ENCODE data around the gene ZNF536. TPM values are rescaled to one million over a fixed set of nuclear protein-coding genes. Genes with fewer than 3 reads are reported as not detected.

Gene ZNF536
- total RNA-seq, 4 donors from 2014 or later, result 0.51 to 1.0 (median 0.77) TPM

DNA sequence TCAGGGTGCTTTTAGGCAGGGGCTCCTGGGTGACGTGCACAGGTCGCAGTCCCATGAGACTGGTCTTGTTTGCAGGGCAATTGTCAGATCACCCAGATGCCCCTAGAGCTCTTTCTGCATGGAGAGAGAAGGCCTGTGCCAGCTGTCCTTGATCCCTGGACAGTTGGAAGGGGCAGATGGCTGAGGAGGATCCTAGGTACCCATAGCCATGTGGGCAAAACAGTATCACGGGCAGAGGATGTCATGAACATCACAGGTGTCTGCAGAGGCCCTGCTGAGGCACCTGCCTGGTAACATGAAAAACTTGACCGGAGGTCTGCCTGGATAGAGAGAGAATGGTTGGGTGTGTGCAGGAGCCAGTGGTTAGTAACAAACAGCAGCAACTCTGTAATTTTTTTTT, 99.3 kb downstream of the ZNF536 start:
- WGBS, 2 donors, result 94% methylated on average over 4 of the region's 4 CpGs

DNA sequence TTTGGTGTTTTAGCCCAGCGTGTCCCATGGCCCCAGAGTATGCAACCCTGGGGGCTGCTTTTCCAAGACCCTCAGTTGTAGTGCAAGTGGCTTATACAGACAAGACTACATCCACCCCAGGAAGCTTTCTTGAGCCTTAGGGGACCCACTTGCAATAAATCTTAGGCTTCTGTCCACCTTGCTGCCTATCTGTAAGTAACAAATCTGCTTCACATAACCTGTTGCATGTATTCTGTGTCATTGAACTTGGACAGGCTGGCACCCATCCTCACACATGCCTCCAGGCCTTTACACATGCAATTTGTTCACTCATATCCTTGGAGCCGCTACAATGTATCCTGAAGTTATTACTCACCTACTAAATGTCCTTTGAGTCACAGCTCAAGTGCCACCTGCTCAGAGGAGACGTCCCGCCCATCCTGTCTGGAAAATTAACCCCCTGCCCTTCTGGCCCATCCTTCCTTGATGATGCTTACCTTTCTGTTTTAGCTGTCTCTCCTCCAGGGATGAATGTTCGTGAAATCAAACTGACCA, 101.2 kb downstream of the ZNF536 start:
- TF ChIP-seq, protein P1, sequence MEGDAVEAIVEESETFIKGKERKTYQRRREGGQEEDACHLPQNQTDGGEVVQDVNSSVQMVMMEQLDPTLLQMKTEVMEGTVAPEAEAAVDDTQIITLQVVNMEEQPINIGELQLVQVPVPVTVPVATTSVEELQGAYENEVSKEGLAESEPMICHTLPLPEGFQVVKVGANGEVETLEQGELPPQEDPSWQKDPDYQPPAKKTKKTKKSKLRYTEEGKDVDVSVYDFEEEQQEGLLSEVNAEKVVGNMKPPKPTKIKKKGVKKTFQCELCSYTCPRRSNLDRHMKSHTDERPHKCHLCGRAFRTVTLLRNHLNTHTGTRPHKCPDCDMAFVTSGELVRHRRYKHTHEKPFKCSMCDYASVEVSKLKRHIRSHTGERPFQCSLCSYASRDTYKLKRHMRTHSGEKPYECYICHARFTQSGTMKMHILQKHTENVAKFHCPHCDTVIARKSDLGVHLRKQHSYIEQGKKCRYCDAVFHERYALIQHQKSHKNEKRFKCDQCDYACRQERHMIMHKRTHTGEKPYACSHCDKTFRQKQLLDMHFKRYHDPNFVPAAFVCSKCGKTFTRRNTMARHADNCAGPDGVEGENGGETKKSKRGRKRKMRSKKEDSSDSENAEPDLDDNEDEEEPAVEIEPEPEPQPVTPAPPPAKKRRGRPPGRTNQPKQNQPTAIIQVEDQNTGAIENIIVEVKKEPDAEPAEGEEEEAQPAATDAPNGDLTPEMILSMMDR (IDR thresholded peaks at IDR 0.05), result no peak
- no peak for TF ChIP-seq POLR2A (IDR thresholded peaks at IDR 0.05)
- intact Hi-C loops (cut with DNase I; ENCODE audit: low total_unique reads), result no loop called here
- H3K4me3 ChIP-seq (ENCODE audit: low read depth, poor library complexity, severe bottlenecking), result no peak overlapping the region
- 63 to 72% methylated on average over 5 of the region's 5 CpGs for WGBS, 2 donors
- no peak for DNase-seq (ENCODE audit: low spot score in 2 of 2)

More for the DNA sequence above, 99.3 kb downstream of the ZNF536 start:
- TF ChIP-seq POLR2A (IDR thresholded peaks at IDR 0.05), result no peak
- TF ChIP-seq, protein P1 (IDR thresholded peaks at IDR 0.05), result no peak
- H3K4me3 ChIP-seq (ENCODE audit: low read depth, poor library complexity, severe bottlenecking), result no peak overlapping the region
- no peak for DNase-seq (ENCODE audit: low spot score in 2 of 2)
- intact Hi-C loops (cut with DNase I; ENCODE audit: low total_unique reads), result no loop called here

DNA sequence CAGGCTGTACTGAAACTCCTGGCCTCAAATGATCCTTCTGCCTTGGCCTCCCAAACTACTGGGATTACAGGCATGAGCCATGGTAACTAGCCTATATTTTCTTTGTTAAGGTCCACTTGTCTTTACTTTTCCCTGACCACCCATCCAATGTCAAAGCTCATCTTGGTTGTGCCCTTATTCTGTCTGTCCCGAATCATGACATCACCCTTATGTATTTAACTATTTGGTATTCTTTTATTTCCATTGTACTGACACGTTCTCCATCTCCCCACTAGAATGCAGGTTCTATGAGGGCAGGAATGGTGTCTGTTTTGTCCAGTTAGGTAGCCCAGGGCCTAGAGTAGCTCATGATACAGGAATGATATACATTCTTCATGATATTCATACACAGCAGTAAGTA, 104.8 kb downstream of the ZNF536 start:
- TF ChIP-seq, protein P1 (IDR thresholded peaks at IDR 0.05), result no peak
- TF ChIP-seq POLR2A (IDR thresholded peaks at IDR 0.05), result no peak
- WGBS, 2 donors, result 79 to 82% methylated on average over 2 of the region's 2 CpGs
- DNase-seq (ENCODE audit: low spot score in 2 of 2), result no peak
- no peak overlapping the region for H3K4me3 ChIP-seq (ENCODE audit: low read depth, poor library complexity, severe bottlenecking)
- intact Hi-C loops (cut with DNase I; ENCODE audit: low total_unique reads), result loop anchor here (5.0 kb wide), 1 partner anchor 895 kb away; no protein-coding TSS in a partner anchor

DNA sequence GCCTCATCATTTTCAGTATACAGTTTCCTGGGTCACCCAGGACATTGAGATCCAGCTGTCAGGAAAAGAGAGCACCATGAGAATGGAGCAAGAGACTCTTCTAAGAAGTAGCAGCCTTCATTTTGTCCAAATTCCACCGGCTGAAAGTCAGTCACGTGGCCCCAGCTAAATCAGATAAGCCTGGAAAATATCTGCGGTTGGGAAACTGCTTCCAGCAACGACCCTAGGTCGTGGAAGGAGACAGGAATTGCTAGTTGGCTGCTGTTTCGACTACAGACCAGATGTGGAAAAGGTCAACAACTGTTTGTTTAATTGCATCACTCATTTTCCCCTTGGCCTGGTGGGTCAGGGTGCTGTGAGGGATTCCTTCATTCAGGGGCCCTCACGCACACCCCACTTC, 107.0 kb downstream of the ZNF536 start:
- intact Hi-C loops (cut with DNase I; ENCODE audit: low total_unique reads), result loop anchor here (5.0 kb wide), 1 partner anchor 893 kb away; no protein-coding TSS in a partner anchor

DNA sequence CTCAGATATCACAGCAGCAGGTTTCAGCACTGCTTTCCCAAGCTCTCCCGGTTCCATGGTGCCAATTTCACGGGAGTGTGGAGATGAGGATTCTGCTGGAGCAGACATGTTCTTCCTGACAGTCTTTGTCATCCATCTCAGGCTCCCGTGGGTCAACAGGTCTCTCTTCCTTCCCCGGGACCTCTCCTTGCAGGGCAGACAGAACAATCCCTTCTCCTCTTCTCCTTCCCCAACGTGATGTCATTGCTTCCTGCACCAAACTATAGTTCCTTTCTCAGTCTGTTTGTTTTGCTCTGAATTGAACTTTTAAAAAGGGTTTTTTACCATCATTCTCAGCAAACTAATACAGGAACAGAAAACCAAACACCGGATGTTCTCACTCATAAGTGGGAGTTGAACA, 107.9 kb downstream of the ZNF536 start:
- no peak overlapping the region for H3K4me3 ChIP-seq (ENCODE audit: low read depth, poor library complexity, severe bottlenecking)
- TF ChIP-seq POLR2A (IDR thresholded peaks at IDR 0.05), result no peak
- TF ChIP-seq, protein P1 (IDR thresholded peaks at IDR 0.05), result no peak
- no peak for DNase-seq (ENCODE audit: low spot score in 2 of 2)
- WGBS, 2 donors, result 53 to 57% methylated on average over 6 of the region's 6 CpGs
- intact Hi-C loops (cut with DNase I; ENCODE audit: low total_unique reads), result no loop called here

More for the DNA sequence above, 107.0 kb downstream of the ZNF536 start:
- DNase-seq (ENCODE audit: low spot score in 2 of 2), result peak in 1 of 2 donors; percentile 37
- WGBS, 2 donors, result 24 to 28% methylated on average over 7 of the region's 7 CpGs
- TF ChIP-seq POLR2A (IDR thresholded peaks at IDR 0.05), result no peak
- TF ChIP-seq, protein P1 (IDR thresholded peaks at IDR 0.05), result no peak
- H3K4me3 ChIP-seq (ENCODE audit: low read depth, poor library complexity, severe bottlenecking), result no peak overlapping the region

DNA sequence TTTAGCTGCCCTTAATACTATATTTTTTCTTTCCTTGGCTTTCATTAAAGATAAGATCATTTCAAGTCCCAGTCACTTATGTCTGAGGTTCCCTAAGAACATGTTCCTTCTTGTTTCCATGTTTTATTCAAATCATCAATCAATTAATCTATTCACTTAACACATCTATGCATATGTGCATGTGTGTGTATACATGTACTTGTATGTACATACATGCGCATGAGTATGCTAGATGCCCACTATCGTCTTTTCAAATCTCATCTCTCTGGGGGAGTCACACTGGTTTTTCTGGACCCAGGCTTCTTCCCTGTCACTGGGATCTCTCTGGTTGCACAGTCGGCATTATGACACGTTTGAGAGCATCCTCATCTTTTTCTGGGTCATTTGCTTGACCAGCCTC, 108.9 kb downstream of the ZNF536 start:
- TF ChIP-seq POLR2A (IDR thresholded peaks at IDR 0.05), result no peak
- TF ChIP-seq, protein P1 (IDR thresholded peaks at IDR 0.05), result no peak
- intact Hi-C loops (cut with DNase I; ENCODE audit: low total_unique reads), result no loop called here
- H3K4me3 ChIP-seq (ENCODE audit: low read depth, poor library complexity, severe bottlenecking), result no peak overlapping the region
- DNase-seq (ENCODE audit: low spot score in 2 of 2), result no peak
- WGBS, 2 donors, result 82 to 90% methylated on average over 4 of the region's 4 CpGs
